Retina (tissue), 1 donor: ENCODE results near the gene PPIB.

Experiments used
- DNase-seq: peaks from one replicate; pipeline ENCODE4 v3.0.0-alpha.2; 2016

Gene PPIB

GRCh38 chr15:64157599-64158125 is 5.2 kb downstream of the PPIB start:
- DNase-seq, result no peak

DNA sequence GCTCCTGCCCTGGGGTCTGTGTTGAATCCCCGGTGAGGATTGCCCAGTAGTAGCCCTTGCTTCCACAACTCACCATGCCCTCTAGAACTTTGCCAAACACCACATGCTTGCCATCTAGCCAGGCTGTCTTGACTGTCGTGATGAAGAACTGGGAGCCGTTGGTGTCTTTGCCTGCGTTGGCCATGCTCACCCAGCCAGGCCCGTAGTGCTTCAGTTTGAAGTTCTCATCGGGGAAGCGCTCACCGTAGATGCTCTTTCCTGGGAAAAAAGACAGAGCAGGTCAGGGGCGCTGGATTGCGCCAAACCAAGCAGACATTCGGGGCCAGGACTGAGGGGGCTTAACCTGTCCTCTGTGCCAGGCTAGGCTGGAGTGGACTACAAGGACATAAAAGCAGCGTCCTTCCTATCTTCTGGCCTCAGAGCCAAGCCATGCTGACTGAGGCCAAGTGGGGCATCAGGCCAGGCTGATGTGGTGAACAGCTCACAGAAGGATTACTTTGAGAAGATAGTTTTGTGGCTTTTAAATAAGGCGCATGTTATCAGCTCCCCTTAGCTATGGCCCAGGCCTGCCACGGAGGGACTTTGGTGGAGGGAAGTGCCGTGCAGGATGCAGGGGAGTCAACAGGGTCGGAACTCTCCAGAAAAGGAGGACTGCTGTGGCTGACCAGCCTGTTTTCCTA is 6.0 kb downstream of the PPIB start:
- DNase-seq, result no peak

GRCh38 chr15:64155802-64156651 is 6.8 kb downstream of the PPIB start:
- no peak for DNase-seq

DNA sequence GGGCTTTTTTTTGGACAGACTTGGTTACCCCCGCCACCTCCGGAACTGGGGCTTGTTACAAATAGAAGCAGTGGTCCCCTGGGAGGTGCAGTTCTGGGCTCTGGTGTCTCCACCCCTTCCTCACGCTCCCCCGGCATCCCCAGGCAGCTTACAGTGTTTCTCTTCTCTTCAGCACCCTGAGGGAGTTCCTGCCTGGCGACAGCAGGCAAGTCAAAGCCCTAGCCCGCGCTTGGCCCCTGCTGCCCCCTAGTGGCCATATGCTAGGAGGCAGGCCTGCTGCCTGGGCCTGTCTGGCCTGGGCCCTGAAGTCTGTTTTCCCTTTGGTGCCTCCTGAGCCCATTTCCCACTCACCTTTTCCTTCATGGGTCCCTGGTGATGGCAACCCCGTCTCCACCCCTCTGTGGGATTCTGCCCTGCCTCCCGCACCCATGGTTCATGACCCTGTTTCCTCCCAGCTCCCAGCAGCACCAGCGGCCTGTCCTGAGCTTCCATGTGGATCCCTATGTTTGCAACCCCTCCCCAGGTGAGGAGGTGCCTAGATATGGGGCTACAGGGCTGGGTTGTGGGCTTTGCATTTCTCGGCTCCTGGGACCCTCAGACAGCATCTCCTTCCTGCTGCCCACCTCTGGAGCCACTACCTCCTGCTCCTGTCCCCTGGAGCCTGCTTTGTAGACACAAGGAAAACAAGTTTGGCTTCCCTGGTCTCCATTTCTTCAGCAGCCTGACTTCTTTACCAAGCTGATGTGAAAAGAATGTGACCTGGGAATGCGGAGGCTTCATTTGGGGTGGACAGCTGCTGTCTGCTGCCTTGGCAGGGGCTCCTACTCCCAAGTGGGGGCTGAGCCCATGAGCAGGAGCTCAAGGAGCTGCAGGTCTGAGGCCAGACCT is 9.1 kb downstream of the PPIB start:
- peak; percentile 89 for DNase-seq

- DNase-seq, result peak; percentile 57
These were observed 10.1 kb downstream of the PPIB start for GRCh38 chr15:64152507-64153387.

GRCh38 chr15:64151727-64152506 is 10.9 kb downstream of the PPIB start, which contains the start of gene SNX22:
Gene SNX22 (plus strand): TSS chr15:64151731. CDS start chr15:64151776, 45 bp downstream.
- peak; percentile 71 for DNase-seq

- no peak for DNase-seq
These were observed 12.8 kb downstream of the PPIB start for GRCh38 chr15:64149893-64150578.

GRCh38 chr15:64149424-64149823 is 13.4 kb downstream of the PPIB start:
- no peak for DNase-seq

DNA sequence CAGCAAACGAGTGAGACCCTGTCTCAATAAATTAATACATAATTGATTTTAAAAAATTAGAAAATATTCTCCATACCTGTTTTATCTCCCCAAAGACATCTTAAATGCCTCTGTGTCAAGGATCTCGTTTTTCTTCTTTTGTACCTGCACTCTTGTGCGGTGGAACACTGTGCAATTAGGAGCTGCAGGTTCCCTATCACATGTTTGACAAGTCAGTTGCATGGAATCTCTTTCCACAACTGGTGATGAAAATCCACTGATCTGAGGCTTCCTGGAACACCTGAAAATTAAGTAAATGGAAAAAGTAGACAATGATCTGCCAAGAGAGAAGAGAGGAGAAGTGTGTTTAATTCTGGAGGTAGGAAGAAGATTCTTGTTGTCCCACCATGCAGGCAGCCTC is 14.2 kb downstream of the PPIB start:
- no peak for DNase-seq

GRCh38 chr15:64148168-64148567 is 14.7 kb downstream of the PPIB start:
- DNase-seq, result no peak

DNA sequence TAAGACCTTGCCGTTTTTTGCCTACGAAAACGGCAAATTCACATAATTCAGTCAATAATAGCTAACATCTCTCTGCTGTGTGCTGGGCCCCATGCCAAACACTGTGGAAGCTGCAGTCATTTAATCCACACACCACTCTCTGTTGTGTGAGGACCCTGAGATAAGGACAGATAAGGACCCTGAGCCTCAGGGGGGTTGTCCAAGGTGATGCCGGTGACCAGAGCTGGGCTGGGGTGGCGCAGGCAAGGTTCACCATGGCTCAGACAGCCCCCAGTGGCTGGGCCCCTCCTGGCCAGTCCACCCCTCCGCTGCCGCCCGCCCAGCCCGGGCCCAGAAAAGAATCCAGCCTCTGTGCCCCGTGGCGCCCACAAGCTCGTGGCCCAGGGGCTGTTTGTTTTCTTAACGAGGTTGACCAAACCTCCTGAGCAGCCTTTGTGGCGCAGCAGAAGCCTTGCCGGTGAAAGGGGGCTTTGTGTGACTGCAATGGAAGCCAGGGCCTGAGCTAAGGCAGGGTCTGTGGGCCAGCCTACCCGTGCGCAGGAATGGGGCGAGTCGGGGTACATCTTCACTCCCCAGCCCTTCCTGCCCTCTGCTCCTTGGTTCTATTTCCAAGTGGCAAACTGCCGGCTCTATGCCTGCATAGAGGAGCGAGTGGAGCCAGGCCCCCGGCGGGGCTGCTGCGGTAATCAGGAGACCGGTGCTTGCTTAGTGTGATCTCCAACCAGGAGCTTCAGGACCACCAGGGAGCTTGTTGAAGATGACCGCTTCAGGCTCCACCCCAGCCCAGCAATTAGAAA is 15.7 kb downstream of the PPIB start:
- no peak for DNase-seq

DNA sequence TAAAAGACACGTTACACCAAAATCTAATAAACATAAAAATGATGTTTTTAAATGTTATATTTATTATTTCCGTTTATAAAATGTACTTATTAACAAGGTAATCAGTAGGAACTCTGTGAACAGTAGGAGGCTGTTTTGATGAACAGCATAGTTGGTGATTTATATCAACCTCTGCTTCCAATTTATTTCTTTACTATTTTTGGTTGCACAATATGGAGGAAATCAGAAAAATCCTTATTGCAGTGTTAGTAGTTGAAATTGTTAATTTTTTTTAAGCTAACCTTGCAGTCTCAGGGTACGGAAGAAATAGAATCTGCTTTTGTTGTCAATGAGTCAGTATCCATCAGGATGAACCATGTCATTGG is 16.3 kb downstream of the PPIB start:
- DNase-seq, result no peak

DNA sequence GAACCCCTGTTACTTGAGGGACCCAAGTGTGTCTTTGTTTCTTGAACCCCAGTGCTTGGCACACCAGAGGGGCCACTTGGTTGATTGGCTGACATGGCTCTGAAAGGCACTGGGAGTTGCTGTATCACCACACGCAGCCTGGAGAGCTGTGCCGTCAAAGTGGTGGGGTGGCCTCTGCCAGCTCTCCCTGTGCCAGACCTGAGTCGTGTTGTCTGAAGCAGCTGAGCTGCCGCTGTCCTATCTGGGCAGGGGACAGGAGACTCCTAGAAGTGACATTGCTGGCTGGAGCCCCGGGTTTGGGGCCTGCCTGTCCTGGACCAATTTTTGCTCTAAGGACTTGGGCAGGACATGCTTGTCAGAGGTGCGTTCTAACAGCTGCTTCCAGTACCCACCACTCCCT is 16.8 kb downstream of the PPIB start:
- no peak for DNase-seq

GRCh38 chr15:64144565-64145281 is 18.1 kb downstream of the PPIB start:
- DNase-seq, result no peak

GRCh38 chr15:64144192-64144564 is 18.6 kb downstream of the PPIB start:
- DNase-seq, result no peak

DNA sequence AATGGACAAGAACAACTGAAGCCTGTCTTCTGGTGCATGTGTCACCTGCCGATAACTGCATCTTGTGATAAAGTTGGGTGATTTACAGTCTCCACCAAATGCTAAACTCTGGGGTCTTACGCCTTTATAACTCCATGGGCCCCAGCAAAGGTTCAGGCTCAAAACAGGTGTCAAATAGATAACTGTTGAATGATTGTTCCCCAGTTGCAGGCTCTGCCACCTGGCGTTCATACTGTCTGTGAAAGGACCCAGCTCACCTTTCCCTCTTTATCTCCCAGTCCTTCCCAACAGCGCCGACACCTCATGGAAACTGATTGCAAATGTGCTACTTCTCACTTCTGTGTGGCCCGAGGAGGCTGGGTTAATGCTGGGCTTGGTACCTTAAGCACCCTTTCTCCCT is 19.5 kb downstream of the PPIB start:
- DNase-seq, result no peak

DNA sequence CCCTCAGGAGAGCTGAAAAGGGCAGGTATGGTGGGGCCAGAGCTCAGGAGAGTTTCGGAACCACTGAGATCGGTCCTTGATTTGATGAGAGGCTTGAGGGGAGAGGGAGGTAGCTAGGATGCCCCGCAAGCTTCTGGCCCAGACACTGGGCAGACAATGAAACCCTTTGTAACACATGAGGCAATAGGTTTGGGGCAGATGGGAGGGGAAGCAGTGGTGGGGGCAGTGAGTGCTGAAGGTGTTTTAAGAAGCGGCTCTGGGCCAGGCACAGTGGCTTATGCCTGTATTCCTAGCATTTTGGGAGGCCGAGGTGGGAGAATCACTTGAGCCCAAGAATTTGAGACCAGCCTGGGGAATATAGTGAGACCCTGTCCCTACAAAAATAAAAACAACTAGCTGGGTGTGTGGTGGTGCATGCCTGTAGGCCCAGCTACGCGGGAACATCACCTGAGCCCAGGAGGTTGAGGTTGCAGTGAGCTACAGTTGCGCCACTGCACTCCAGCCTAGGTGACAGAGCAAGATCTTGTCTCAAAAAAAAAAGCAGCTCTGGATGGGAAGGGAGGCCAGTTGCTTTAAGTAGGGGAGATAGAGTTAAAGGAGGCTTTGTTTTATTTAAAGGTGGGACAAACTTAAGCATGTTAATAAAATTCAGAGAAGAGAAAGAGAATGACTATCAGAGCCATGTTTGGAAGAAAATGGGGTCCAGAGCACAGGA is 20.9 kb downstream of the PPIB start:
- DNase-seq, result no peak

GRCh38 chr15:64138331-64138941 is 24.4 kb downstream of the PPIB start:
- DNase-seq, result no peak
